Measurements from ENCODE around the gene ST8SIA2. TPM values are rescaled to one million over a fixed set of nuclear protein-coding genes. Genes with fewer than 3 reads are reported as not detected.

The ST8SIA2 gene
- total and polyA plus RNA-seq, 11 donors = 0.50 to 14.3 (median 3.1) TPM

DNA sequence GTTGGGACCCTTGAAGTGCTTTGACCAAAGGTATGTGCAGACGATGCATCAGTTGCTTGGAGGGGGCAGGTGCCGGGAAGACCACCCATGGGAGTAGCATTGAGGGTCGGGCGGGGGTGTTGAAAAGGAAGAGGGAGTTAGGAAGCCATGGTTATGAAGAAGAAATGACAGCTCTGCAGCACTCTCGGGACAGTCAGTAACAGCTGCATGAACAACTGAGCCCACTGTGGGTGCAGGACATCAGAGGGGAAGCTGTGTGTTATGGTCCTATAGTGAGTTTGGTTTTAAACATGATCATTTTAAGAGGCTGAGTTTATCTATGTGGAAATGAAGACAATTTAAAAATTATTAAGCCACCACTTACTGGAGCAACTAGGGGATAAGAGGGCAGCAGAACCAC, 17.6 kb downstream of the ST8SIA2 start:
- H3K36me3 ChIP-seq = no peaks in the 10 kb centered on the region
- no peak for DNase-seq
- H3K9me3 ChIP-seq = no peaks in the 10 kb centered on the region
- no peak overlapping the region for H3K27ac ChIP-seq
- H3K4me3 ChIP-seq = no peak overlapping the region
- H3K27me3 ChIP-seq = peaks cover 0 to 6% (median 0%) of the 10 kb centered on the region in 9 donors
- 78 to 90% (median 83%) methylated on average over 5 of the region's 5 CpGs for WGBS, 4 donors
- TF ChIP-seq, protein P1, sequence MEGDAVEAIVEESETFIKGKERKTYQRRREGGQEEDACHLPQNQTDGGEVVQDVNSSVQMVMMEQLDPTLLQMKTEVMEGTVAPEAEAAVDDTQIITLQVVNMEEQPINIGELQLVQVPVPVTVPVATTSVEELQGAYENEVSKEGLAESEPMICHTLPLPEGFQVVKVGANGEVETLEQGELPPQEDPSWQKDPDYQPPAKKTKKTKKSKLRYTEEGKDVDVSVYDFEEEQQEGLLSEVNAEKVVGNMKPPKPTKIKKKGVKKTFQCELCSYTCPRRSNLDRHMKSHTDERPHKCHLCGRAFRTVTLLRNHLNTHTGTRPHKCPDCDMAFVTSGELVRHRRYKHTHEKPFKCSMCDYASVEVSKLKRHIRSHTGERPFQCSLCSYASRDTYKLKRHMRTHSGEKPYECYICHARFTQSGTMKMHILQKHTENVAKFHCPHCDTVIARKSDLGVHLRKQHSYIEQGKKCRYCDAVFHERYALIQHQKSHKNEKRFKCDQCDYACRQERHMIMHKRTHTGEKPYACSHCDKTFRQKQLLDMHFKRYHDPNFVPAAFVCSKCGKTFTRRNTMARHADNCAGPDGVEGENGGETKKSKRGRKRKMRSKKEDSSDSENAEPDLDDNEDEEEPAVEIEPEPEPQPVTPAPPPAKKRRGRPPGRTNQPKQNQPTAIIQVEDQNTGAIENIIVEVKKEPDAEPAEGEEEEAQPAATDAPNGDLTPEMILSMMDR (IDR thresholded peaks at IDR 0.05) = no peak
- no peak for TF ChIP-seq POLR2A (IDR thresholded peaks at IDR 0.05)
- intact Hi-C loops (cut with DNase I) = loop anchor here in 1 of 10 donors (10.0 kb wide), 1 partner anchor 316 kb away; no protein-coding TSS in a partner anchor
- no peak for ATAC-seq
- H3K4me1 ChIP-seq = peaks cover 0 to 12% (median 2%) of the 10 kb centered on the region in 12 donors

DNA sequence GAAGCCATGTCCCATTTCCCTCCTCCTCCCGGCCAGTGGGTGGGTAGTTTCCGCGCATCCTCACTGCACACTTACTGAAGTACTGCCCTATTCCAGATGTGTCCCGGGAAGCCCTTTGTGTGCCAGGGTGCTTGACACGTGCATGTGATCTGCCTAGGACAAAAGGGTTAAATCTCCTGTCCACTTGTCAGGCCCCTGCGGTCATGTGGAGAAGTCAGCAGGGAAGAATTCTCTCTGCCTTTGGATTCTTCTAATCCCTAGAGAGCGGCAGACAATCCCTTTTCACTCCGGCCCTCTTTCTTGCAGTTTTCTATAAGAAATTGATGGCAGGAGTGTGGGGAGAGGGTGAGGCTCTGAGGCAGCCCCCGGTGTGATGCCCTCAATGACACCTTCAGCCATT, 19.8 kb downstream of the ST8SIA2 start:
- no peaks in the 10 kb centered on the region for H3K36me3 ChIP-seq
- no peak for ATAC-seq
- DNase-seq = no peak
- H3K4me3 ChIP-seq = no peak overlapping the region
- 43 to 62% (median 58%) methylated on average over 9 of the region's 9 CpGs for WGBS, 4 donors
- no peaks in the 10 kb centered on the region for H3K9me3 ChIP-seq
- peaks cover 0 to 6% (median 0%) of the 10 kb centered on the region in 9 donors for H3K27me3 ChIP-seq
- peaks cover 0 to 17% (median 3%) of the 10 kb centered on the region in 12 donors for H3K4me1 ChIP-seq
- intact Hi-C loops (cut with DNase I) = loop anchor here in 1 of 10 donors (10.0 kb wide), 1 partner anchor 319 kb away; no protein-coding TSS in a partner anchor
- no peak for TF ChIP-seq POLR2A (IDR thresholded peaks at IDR 0.05)
- TF ChIP-seq, protein P1 (IDR thresholded peaks at IDR 0.05) = no peak
- H3K27ac ChIP-seq = no peak overlapping the region

DNA sequence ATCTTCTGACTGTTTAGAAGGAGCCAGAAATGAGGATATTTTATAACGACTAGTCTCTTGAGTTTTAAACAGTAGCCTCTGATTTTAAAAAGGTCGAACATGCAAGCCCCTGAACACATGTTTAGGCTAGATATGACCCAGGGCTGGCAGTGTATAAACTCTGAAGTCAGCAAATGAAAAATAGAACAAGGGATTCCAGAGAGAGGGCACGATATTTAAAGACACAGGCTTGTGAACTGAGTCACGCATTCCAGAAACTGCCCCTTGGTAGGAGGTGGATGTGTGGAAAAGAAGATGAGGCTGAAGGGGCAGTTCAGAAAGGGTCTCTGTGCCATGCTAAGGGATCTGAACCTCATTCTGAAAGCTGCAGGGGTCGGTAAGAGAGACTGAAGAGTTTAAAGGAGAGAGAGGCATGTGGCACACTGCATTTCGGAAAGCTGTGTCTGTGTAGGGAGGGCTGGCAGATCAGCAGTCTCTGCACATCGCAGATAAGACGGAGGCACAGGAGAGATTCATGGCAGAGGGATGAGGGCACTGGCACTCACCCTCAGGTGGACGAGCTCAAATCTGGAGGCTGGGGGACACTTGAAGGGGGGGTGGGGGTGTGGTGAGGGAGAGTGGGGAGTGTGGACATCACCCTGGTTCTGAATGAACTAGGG, 22.1 kb downstream of the ST8SIA2 start:
- Histone ChIP-seq H3K27me3 (peaks cover 0 to 6% (median 0%) of the 10 kb centered on the region in 9 donors), H3K36me3 (no peaks in the 10 kb centered on the region), H3K27ac (peak overlapping the region in 6 of 12 donors; percentile 31 to 75 (median 50)), H3K9me3 (no peaks in the 10 kb centered on the region), H3K4me1 (peaks cover 0 to 17% (median 3%) of the 10 kb centered on the region in 12 donors), H3K4me3 (peak overlapping the region in 1 of 12 donors; percentile 31)
- ATAC-seq (peak; percentile 57 to 87 (median 80)), DNase-seq (no peak)
- TF ChIP-seq, protein P1 (IDR thresholded peaks at IDR 0.05) = no peak
- TF ChIP-seq POLR2A (IDR thresholded peaks at IDR 0.05) = no peak
- 39 to 50% (median 45%) methylated on average over 9 of the region's 9 CpGs for WGBS, 4 donors
- intact Hi-C loops (cut with DNase I) = loop anchor here in 1 of 10 donors (10.0 kb wide), 1 partner anchor 321 kb away; no protein-coding TSS in a partner anchor

DNA sequence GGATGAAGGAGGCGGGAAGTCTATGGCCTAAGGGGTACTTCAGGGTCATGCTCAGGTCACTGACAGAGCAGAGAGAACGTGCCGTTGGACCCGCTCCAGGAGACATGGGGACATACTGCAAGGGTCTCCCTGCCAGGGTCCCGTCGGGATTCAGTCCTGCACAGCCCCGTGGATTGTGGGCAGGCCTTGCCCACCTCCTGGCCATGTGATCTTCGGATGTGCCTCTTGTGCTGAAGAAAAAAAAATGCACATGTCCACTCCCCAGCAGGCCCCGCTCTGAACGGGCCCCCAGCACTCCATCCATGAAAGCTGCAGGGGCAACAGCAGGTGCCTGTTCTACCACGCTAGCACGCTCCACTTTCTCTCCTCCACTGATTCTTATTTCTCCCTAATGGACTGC, 22.9 kb downstream of the ST8SIA2 start:
- DNase-seq (no peak), ATAC-seq (peak in 2 of 4 donors; percentile 27 to 35)
- Histone ChIP-seq H3K4me3 (no peak overlapping the region), H3K4me1 (peaks cover 0 to 17% (median 3%) of the 10 kb centered on the region in 12 donors), H3K9me3 (no peaks in the 10 kb centered on the region), H3K36me3 (no peaks in the 10 kb centered on the region), H3K27ac (peak overlapping the region in 1 of 12 donors; percentile 74), H3K27me3 (peaks cover 0 to 4% (median 0%) of the 10 kb centered on the region in 9 donors)
- intact Hi-C loops (cut with DNase I) = loop anchor here in 1 of 10 donors (10.0 kb wide), 1 partner anchor 322 kb away; no protein-coding TSS in a partner anchor
- no peak for TF ChIP-seq POLR2A (IDR thresholded peaks at IDR 0.05)
- TF ChIP-seq, protein P1 (IDR thresholded peaks at IDR 0.05) = no peak
- WGBS, 4 donors = 66 to 78% (median 69%) methylated on average over 9 to 12 of the region's 12 CpGs
